CD4-positive, alpha-beta T cell treated with Interleukin-6 at 100 ng/mL for 8 hours (primary cell): ENCODE results near the gene UBR3.

Source experiments
- DNase-seq: peaks from one replicate; pipeline ENCODE4 v3.0.0-alpha.2; 2020; ENCODE audit warnings: mixed read lengths, low spot score

Gene UBR3

DNA sequence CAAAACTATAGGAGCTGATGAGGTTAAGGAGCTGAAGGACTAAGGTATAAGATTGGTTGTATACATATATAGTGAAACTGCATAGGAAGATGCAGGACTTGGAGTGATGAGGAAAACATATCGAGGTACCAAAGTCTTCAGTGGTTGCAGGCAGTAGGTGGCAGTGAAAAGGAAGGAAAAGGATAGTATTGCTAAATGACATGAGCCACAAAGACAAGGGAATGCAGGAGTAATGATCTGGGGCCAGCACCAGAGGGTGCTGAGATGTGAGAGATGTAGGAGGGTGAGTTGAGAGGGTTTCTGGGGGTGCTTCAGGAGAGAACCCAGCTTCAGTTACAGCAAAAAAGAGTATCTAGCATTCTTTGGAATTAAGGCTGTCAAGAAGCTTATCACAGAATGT lies 178.4 kb downstream of the UBR3 start:
- DNase-seq: no peak

DNA sequence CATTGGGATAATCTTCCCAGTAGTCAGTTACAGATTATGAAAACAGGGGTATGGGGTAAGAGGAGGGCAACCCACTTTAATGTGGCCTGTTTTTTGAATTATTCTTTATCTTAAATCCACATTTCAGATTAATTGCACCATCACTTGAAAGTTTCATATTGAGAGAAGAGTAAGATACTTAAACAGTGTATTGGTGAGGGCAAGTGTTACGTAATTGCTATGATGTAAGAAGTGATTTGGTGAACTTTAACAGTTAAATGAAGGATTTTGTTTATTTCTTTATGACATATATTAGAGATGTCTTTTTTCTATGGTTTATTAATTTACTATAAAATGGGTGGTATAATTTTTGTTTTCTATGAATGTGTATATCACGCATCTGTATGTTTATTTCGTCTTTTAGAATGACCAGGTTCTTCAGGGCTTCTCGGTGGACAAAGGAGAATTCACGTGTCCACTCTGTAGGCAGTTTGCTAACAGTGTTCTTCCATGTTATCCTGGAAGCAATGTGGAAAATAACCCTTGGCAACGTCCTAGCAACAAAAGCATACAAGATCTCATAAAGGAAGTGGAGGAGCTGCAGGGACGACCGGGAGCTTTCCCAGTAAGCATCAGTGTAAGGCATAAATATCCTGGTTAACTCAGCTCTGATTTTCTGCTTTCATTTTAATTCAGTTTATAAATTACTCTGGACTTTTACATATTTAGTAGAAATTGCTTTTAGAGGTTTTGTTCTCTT lies 179.5 kb downstream of the UBR3 start:
- DNase-seq: no peak

DNA sequence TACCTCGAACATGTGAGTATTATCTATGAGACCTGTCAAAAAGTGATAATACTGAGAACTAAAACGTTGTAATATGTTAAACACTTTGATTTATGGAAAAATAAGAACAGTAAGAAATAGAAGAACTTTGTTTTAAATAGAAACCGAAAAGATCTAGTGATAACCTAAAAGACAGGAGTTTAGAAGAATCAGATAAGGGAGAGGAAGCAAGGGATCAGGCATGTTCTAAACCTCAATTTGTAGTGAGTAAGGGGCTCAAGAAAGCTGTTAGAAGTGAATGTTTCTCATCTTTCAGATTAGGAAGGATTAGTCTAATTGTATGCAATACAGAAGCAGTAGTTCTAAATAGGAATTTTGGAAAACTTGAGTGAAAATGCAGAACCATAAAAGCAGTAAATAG lies 182.0 kb downstream of the UBR3 start:
- no peak for DNase-seq

DNA sequence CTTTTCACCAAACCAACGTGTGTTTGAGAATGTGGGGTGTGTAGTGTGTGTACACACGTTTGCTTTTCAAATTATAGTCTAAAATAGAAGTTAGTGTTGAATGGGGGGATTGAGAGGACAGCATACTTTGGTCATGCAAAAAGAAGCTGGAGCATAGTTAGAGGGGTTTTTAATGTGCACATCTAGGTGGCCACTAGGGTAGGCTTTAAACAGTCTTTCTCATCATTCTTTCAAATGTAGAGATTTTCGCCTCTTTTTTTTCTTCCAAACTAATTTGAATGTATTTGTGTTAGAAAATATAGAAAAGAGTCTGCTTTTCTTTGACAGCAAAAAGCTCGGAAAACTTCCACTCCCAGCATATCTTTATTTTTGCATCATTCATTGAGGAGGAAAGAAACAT lies 185.5 kb downstream of the UBR3 start:
- no peak for DNase-seq

DNA sequence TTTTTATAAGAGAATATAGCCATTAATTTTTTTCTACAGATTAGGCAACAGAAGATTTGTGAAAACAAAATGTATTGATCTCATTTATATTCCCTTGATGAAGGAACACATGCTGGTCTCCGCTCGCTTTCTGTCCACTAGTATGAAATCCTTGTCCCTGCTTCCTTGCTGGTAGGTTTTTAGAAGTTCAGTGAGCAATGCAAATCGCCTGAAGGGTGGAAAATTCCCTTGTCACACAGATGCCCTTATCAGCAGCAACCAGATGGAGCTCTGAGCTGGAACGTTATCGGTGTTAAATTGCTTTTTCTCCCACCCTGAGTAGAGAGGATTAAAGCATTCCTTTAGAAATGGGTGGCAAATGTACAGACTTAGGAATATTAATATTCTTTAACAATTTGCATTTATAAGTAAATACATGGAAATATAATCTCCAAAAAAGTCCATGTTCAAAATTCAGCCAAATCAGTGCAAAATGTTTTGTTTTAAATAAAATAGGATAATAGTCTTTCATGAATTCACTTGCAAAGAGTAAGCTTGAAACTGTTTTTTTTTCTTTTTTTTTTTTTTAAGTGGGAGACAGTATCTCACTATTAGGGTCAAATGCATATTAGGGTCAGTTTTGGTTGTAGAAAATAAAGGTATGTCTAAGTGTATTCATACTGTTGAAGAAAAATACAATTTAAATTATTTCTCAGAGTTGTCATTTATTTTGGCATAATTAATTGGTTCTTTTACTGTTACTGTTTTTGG lies 186.7 kb downstream of the UBR3 start:
- no peak for DNase-seq

DNA sequence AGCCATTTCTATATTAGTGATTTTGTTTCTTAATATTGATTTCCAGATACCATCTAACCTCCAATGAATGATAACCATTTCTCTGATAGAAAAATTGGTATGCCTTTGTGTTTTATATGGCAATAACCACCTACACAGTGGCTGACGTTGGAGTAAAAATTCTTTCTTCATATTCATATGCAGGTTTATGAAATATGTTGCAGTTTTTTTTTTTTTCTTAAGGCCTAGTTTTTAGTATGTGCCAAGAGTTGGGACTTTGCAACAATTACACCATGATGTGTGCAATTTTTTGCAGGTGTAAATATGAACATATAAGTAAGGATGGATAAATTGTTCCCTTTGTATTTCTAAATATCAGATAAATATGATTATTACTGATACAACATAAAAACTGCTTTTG lies 187.5 kb downstream of the UBR3 start:
- DNase-seq: no peak

DNA sequence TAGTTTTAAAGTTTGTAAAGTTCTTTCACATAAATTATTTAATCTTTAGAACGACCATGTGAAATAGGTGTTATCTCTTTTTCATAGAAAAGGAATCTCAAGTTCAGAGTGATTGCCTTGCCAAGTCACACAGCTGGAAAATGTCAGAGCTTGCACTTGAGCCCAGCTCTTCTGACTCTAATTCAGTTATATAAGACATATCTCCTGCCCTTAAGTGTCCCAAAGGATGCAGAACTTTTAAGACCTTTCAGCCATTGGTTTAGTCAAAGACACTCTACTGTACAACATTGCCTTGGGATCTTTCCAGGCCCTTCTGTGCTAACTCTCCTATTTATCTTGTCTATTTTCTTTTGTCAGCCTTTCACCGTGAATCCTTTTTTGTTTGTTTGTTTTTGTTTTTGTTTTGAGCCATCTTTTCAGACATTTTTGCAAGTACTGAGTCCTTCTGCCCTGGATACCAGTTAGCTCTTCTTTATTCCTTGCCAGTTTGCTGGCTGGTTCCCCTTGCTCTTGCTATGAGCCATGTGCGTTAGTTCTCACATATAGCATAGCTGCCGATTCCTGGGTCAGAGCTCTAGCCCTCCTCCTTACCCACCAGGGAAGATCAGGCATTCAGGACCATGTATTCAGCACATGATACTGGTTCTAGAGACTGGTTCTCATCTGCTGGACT lies 190.7 kb downstream of the UBR3 start:
- DNase-seq: no peak

DNA sequence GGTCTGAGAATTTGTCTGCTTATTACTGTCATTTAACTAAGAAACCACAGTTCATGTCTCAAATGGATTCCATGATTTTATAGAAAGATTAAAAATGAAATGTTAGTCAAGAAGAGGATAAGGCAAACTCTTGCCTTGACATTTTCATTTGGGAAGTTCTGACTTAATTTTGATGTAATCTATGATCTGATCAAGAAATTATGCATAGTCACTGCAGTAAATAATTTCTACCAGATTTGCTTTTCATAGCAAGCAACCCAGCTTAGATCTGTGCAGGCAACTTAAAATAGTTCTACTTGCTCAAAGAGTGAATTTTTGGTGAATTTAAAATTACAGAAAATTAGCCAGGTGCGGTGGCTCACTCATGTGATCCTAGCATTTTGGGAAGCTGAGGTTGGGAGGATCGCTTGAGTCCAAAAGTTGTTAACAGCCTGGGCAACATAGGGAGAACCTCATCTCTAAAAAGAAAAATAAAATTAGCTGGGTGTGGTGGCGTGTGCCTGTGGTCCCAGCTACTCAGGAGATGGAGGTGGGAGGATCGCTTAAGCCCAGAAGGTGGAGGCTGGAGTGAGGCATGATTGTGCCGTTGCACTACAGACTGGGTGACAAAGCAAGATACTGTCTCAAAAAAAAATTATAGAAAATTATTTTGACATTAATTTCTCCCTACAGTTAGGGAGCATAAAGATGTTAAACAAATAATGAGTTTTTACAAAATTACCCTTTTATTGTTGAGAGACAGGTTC lies 192.0 kb downstream of the UBR3 start:
- no peak for DNase-seq

DNA sequence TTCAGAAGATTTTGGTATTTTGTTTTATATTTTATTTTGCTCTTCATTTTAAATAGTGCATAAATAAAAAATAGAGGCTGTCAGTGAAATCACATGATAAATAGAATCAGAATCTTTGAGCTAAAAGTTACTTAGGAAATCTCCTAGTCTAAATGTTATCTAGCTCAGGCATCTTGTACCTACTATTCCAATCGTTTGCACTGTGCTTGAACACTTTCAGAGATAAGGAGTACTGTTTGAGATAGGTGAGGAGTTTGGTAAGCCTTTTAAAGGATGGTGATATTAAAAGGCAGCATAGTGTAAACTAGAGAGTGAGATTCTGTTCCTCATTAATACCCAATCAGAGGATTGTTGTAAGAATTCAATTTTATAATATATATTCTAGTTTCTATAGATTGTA lies 193.5 kb downstream of the UBR3 start:
- no peak for DNase-seq

DNA sequence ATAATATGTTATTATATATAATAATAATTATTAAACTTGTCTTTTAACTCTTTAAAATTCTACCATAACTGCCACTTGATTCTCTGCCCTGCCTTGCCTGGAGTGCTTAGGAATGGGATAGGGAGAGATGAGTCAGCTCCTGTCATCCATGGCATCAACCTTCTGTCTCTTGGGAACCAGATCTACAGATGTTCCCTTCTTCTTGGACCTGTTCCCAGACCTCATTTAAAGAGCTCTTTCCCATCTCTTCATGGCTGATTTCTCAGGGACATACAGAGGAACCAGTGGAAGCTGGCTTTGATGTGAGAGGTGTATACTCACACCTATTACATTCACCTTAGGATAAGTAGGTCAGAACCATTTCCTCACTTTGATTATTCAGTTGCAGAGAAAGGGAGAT lies 195.4 kb downstream of the UBR3 start:
- no peak for DNase-seq

DNA sequence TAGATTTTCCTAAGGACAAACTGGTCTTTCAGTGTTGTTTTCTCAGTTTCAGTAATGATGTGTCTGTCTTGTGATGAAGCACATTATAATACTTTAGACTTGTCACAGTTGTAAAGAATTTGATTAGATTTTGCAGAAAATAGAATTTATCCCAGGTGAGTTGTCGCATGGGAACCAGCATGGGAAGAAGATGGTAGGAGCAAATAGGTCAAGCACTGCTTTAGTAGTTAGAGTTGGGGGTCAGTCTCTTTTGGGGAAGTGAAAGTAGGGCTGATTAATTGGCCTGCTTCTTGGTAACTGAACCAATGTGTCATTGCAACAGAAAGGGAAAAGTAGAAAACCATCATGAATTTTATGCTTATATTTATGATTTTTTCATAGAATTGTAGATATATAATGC lies 197.5 kb downstream of the UBR3 start:
- DNase-seq: no peak

DNA sequence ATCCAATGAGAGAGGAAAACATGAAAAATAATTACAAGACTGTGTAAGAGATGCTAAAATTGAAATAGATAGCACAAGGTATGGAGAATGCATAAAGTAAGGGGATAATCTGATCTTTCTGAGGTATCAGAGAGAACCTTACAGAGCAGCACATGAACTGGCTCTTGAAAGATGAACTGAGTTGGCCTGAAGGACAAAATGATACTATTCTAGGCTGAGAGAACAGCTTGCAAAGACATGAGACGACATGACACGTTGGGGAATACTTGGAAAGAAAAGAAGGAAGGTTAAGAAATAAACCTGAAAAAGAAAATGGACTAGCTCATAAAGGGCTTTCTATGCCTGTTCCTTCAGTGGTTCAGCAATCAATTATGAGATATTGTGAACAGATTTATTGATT lies 198.0 kb downstream of the UBR3 start:
- DNase-seq: no peak

DNA sequence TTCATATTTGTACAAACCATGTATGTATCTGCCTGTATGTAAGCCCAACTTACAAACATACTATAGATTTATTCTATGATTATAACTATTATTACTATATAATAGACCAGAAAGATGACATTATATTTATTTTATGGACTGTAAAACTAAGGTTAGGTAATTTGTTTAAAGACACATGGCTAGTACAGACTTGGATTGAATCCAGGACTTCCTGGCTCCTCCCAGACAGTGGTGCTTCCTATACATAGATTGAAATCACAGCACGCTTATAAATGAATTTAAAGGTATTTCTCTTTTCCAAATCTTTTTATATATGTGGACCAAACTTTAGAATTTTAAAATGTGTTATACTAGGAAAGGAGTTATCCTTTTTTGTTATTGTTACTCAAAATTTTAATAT lies 199.1 kb downstream of the UBR3 start:
- no peak for DNase-seq

DNA sequence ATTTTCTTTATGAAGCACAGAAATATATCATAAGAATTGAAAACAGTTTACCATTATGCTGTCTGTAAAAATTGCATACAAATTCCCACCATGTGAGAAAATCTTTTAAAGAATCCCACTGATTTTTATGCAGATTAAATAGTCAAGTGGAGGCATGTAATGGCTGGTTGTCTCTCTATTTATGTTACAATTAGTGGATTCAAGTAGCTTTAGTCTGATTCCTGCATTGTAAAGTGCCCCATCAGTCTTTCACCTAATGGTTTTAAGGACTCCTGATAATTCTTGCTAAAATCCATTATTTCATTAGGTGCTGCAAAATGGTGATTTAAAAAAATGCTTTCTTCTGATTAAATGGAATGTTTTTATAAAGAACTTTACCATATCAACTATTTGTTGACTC lies 202.3 kb downstream of the UBR3 start:
- DNase-seq: no peak

DNA sequence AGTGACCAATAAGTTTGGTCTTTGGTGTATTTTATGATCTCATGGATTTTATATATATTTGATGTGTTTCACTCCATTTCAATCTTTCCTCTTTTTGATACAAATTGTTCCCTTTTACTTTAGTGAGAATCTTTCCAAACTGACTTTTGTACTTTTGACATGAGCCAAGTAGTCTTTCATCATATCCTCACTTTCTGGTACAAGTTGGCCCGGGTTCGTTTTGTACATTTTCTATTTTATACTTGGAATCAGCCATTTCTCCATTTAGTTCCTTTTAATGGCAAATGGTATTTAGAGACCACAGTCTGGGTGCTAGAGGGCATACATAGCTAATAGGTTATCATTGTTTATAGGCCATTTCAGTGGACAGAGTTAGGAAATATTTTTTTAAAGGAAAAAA lies 202.8 kb downstream of the UBR3 start:
- DNase-seq: no peak

DNA sequence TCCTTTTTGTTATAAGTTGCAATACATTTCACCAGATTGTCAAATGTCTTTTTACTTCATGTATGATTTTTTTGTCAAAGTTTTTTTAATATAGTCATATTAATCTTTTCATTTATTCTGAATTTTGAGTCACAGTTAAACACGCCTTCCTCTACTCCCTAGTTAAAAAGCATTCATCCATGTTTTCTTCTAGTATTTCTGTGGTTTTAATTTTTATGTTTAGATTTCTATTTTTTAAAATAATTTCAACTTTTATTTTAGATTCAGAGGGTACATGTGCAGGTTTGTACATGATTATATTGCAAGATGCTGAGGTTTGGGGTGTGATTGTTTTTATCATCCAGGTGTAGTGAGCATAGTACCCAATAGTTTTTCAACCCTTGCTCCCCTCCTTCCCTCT lies 204.0 kb downstream of the UBR3 start:
- no peak for DNase-seq

DNA sequence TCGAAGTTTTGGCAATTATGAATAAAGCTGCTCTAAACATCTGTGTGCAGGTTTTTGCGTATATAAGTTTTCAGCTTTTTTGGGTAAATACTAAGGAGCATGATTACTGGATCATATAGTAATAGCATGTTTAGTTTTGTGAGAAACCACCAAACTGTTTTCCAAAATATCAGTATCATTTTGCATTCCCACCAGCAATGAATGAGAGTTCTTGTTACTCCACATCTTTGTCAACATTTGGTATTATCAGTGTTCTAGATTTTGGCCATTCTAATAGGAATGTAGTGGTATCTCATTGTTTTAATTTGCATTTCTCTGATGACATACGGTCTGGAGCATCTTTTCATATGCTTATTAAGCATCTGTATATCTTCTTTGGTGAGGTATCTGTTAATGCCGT lies 207.3 kb downstream of the UBR3 start:
- no peak for DNase-seq

DNA sequence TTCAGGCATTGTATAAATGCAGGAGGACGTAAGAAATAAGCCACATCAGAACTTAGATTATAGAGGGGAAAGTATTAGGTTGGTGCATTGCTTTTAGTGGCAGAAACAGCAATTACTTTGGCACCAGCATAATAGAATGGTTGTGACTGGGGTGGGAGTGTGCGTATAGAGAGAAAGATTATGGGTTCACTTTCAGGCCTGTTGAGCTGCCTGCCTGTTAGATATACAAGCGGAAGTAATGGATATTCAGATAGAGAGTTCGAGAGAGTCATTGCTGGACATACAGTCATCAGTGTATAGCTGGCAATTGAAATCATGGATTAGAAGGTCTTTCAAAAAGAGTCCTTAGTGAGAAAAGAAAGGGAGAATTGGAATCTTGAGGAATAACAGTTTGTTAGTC lies 211.5 kb downstream of the UBR3 start:
- DNase-seq: no peak

DNA sequence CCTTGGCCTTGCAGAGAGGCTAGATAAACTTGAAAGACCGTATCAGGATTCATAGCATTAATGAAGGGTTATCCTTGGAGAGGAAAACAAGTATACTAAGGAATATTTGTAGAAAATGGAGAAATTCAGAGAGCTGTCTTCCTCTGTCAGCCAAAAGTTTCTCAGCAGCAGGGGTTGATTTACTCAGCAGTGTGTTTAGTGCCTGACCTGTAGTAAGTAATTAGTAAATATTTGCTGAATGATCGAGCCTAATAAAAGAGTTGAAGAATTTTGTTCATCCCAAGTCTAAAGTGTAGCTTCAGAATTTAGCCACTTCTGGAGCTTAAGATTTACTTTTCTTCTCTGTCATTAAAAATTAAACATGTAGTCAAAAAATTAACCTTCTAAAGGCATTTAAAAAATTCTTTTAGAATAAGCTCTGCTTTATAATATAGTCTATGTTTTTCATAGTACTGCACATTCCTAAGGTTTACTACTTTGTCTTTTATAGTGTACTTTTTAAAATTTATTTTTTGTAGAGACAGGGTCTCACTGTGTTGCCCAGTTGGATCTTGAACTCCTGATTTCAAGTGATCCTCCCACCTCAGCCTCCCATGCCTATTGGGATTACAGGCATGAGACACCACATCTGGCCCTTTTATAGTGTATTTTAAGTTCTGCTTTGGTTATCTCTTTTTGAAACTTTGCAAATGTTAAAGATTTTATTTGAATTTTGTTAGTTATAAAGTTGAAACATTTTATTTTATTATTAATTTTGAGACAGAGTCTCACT lies 212.3 kb downstream of the UBR3 start:
- DNase-seq: no peak

DNA sequence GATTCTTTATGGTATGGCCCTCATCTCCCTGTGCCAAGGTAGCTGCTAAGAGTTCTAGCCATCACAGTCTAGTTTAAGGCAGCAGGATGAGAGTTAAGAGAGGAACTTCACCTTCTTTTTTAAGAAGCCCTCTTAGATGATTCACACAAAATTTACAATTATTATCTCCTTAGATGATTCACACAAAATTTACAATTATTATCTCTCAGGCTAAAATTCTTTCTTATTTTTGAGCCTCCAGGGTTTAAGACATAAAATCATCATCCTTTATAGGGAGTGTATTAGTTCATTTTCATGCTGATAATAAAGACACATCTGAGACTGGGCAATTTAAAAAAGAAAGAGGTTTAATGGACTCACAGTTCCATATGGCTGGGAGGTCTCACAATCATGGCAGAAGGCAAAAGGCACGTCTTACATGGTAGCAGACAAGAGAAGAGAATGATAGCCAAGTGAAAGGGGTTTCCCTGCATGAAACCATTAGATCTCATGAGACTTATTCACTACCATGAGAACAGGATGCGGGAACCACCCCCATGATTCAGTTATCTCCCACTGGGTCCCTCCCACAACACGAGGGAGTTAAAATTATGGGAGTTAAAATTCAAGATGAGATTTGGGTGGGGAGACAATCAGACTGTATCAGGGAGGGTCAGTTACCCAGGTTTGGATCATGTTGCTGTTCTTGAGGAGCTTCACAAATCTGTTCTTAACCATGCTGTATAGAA lies 217.7 kb downstream of the UBR3 start:
- no peak for DNase-seq
